ENCODE data around the gene TMEM19. TPM values are rescaled to one million over a fixed set of nuclear protein-coding genes. Genes with fewer than 3 reads are reported as not detected.

The TMEM19 gene
- polyA plus RNA-seq, 1 of the 3 experiments (the other 2 are of a cell fraction) = 12.6 TPM

DNA sequence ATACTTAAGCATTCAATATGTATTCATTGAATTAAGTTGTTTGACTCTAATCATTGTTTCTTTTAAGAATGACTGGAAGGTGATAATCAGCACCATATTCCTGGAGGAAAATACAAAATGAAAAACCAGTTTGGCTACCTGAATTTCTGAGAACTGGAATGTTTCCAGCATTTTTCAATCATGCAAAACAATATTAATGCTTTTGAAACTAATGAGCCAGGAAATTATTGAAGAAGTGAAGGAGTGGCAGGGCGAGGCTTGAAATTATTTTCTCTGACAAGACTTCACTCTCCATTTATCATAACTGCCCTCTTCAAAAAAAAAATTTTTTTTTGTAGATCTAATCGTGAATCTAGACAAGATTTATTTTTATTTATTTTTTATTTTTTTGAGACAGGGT lies 19.0 kb downstream of the TMEM19 start:
- peaks cover 12 to 25% of the 10 kb centered on the region in 2 experiments for H3K36me3 ChIP-seq (replicated peaks in 1 of 2; ENCODE audit: control insufficient read depth in 1 of 2, insufficient read depth in 2 of 2, low read length in 1 of 2)
- ChIA-PET CTCF (interaction anchor here (1.5 to 3.5 kb wide), 3 partner anchors 18 to 42 kb away, joined by 4 to 10 read pairs (median 5); partner anchors contain the start of gene TMEM19), POLR2A (no interaction called here)
- no peak for DNase-seq
- H3K4me2 ChIP-seq = no peak overlapping the region
- H3K79me2 ChIP-seq (ENCODE audit: insufficient read depth) = no peaks in the 10 kb centered on the region
- 0 out of 4 replicates have a peak, but pooled peaks cover 0 to 8% of the 10 kb centered on the region in 2 experiments for H3K4me1 ChIP-seq (ENCODE audit: control insufficient read depth in 1 of 2, insufficient read depth in 2 of 2, low read depth in 1 of 2, low read length in 1 of 2)
- H3K9me2 ChIP-seq = no peaks in the 10 kb centered on the region
- no peak overlapping the region for H3K4me3 ChIP-seq (ENCODE audit: low read depth in 2 of 2, low read length in 1 of 2)
- H3K27me3 ChIP-seq (ENCODE audit: insufficient read depth) = no peaks in the 10 kb centered on the region
- no peaks in the 10 kb centered on the region for H4K20me1 ChIP-seq (ENCODE audit: insufficient read depth)
- TF ChIP-seq, protein P1, sequence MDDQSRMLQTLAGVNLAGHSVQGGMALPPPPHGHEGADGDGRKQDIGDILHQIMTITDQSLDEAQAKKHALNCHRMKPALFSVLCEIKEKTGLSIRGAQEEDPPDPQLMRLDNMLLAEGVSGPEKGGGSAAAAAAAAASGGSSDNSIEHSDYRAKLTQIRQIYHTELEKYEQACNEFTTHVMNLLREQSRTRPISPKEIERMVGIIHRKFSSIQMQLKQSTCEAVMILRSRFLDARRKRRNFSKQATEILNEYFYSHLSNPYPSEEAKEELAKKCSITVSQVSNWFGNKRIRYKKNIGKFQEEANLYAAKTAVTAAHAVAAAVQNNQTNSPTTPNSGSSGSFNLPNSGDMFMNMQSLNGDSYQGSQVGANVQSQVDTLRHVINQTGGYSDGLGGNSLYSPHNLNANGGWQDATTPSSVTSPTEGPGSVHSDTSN (IDR thresholded peaks at IDR 0.05) = no peak
- TF ChIP-seq TEAD4 (IDR thresholded peaks at IDR 0.05; ENCODE audit: borderline replicate concordance, insufficient read depth) (no peak), MXI1 (IDR thresholded peaks at IDR 0.05; ENCODE audit: low read depth, low read length) (no peak), TCF12 (IDR thresholded peaks at IDR 0.05) (no peak), SIN3A (IDR thresholded peaks at IDR 0.05; ENCODE audit: borderline replicate concordance, low read depth, low read length) (no peak), NFIC (IDR thresholded peaks at IDR 0.05; ENCODE audit: borderline replicate concordance) (no peak), POLR2AphosphoS5 (IDR thresholded peaks at IDR 0.05; ENCODE audit: low read depth, low read length) (no peak), EP300 (IDR thresholded peaks at IDR 0.05; ENCODE audit: borderline replicate concordance in 1 of 2, low read depth in 1 of 2, low read length in 1 of 2) (no peak), JUND (IDR thresholded peaks at IDR 0.05) (no peak), RFX5 (IDR thresholded peaks at IDR 0.05; ENCODE audit: low read length) (no peak), FOSL2 (IDR thresholded peaks at IDR 0.05; ENCODE audit: borderline replicate concordance, low read depth) (no peak)
- TF ChIP-seq, protein P2, sequence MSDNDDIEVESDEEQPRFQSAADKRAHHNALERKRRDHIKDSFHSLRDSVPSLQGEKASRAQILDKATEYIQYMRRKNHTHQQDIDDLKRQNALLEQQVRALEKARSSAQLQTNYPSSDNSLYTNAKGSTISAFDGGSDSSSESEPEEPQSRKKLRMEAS (IDR thresholded peaks at IDR 0.05; ENCODE audit: low read depth) = no peak
- TF ChIP-seq, protein P3, sequence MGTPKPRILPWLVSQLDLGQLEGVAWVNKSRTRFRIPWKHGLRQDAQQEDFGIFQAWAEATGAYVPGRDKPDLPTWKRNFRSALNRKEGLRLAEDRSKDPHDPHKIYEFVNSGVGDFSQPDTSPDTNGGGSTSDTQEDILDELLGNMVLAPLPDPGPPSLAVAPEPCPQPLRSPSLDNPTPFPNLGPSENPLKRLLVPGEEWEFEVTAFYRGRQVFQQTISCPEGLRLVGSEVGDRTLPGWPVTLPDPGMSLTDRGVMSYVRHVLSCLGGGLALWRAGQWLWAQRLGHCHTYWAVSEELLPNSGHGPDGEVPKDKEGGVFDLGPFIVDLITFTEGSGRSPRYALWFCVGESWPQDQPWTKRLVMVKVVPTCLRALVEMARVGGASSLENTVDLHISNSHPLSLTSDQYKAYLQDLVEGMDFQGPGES (IDR thresholded peaks at IDR 0.05; ENCODE audit: low read depth, low read length) = no peak
- TF ChIP-seq, protein P4, sequence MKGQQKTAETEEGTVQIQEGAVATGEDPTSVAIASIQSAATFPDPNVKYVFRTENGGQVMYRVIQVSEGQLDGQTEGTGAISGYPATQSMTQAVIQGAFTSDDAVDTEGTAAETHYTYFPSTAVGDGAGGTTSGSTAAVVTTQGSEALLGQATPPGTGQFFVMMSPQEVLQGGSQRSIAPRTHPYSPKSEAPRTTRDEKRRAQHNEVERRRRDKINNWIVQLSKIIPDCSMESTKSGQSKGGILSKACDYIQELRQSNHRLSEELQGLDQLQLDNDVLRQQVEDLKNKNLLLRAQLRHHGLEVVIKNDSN (IDR thresholded peaks at IDR 0.05; ENCODE audit: borderline replicate concordance, low read depth) = no peak
- no peak overlapping the region for H3K9ac ChIP-seq
- H3F3A ChIP-seq (replicated peaks; ENCODE audit: insufficient read depth) = peaks cover 2% of the 10 kb centered on the region
- H3K27ac ChIP-seq (ENCODE audit: low read depth in 2 of 2, low read length in 1 of 2) = no peak overlapping the region
- no peak overlapping the region for H2AFZ ChIP-seq (ENCODE audit: low read depth)
- 96% methylated on average over 2 of the region's 2 CpGs for WGBS (ENCODE audit: low lambda C conversion rate)
- no peaks in the 10 kb centered on the region for H3K9me3 ChIP-seq

DNA sequence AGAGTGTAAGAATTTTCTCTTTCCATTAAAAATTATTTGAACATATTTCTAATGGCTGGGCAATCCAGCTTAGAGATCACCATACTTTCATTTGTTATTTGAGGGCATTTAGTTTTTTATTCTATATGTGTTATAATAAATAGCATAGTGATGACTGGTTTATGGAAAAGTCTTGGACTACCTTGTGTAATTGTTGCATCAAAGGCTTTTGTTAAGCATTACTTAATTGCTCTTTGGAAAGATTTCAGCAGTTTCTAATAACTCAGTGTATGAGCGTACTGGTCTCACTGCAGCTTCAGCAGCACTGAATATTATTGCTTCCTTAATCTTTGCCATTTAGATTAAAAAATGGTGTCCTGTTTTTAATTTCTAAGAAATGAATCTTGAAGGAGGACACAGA lies 22.8 kb downstream of the TMEM19 start:
- no peak for DNase-seq
- no peaks in the 10 kb centered on the region for H3K27me3 ChIP-seq (ENCODE audit: insufficient read depth)
- CTCF ChIA-PET = interaction anchor here (0.8 to 1.5 kb wide), 3 partner anchors 11 to 73 kb away, joined by 3 to 4 read pairs (median 3); no protein-coding TSS in a partner anchor
- no peak overlapping the region for H3K27ac ChIP-seq (ENCODE audit: low read depth in 2 of 2, low read length in 1 of 2)
- H4K20me1 ChIP-seq (ENCODE audit: insufficient read depth) = no peaks in the 10 kb centered on the region
- no peak overlapping the region for H3K9ac ChIP-seq
- H3K79me2 ChIP-seq (ENCODE audit: insufficient read depth) = no peaks in the 10 kb centered on the region
- no peaks in the 10 kb centered on the region for H3K9me2 ChIP-seq
- 0 out of 2 replicates have a peak, but pooled peaks cover 6% of the 10 kb centered on the region for H3K9me3 ChIP-seq
- POLR2A ChIA-PET = no interaction called here
- H3K4me3 ChIP-seq (ENCODE audit: low read depth in 2 of 2, low read length in 1 of 2) = no peak overlapping the region
- peaks cover 0 to 12% of the 10 kb centered on the region in 2 experiments for H3K36me3 ChIP-seq (replicated peaks in 1 of 2; ENCODE audit: control insufficient read depth in 1 of 2, insufficient read depth in 2 of 2, low read length in 1 of 2)
- 0 out of 4 replicates have a peak, but pooled peaks cover 0 to 8% of the 10 kb centered on the region in 2 experiments for H3K4me1 ChIP-seq (ENCODE audit: control insufficient read depth in 1 of 2, insufficient read depth in 2 of 2, low read depth in 1 of 2, low read length in 1 of 2)
- no peak overlapping the region for H3K4me2 ChIP-seq
- H3F3A ChIP-seq (replicated peaks; ENCODE audit: insufficient read depth) = peaks cover 8% of the 10 kb centered on the region
- 95% methylated on average over 1 of the region's 1 CpG for WGBS (ENCODE audit: low lambda C conversion rate)
- no peak overlapping the region for H2AFZ ChIP-seq (ENCODE audit: low read depth)
- no peak for TF ChIP-seq TEAD4 (IDR thresholded peaks at IDR 0.05; ENCODE audit: borderline replicate concordance, insufficient read depth)
- TF ChIP-seq, protein P4 (IDR thresholded peaks at IDR 0.05; ENCODE audit: borderline replicate concordance, low read depth) = no peak
- TF ChIP-seq, protein P3 (IDR thresholded peaks at IDR 0.05; ENCODE audit: low read depth, low read length) = no peak
- TF ChIP-seq, protein P2 (IDR thresholded peaks at IDR 0.05; ENCODE audit: low read depth) = no peak
- no peak for TF ChIP-seq YY1 (IDR thresholded peaks at IDR 0.05; ENCODE audit: low read depth)
- TF ChIP-seq, protein P5, sequence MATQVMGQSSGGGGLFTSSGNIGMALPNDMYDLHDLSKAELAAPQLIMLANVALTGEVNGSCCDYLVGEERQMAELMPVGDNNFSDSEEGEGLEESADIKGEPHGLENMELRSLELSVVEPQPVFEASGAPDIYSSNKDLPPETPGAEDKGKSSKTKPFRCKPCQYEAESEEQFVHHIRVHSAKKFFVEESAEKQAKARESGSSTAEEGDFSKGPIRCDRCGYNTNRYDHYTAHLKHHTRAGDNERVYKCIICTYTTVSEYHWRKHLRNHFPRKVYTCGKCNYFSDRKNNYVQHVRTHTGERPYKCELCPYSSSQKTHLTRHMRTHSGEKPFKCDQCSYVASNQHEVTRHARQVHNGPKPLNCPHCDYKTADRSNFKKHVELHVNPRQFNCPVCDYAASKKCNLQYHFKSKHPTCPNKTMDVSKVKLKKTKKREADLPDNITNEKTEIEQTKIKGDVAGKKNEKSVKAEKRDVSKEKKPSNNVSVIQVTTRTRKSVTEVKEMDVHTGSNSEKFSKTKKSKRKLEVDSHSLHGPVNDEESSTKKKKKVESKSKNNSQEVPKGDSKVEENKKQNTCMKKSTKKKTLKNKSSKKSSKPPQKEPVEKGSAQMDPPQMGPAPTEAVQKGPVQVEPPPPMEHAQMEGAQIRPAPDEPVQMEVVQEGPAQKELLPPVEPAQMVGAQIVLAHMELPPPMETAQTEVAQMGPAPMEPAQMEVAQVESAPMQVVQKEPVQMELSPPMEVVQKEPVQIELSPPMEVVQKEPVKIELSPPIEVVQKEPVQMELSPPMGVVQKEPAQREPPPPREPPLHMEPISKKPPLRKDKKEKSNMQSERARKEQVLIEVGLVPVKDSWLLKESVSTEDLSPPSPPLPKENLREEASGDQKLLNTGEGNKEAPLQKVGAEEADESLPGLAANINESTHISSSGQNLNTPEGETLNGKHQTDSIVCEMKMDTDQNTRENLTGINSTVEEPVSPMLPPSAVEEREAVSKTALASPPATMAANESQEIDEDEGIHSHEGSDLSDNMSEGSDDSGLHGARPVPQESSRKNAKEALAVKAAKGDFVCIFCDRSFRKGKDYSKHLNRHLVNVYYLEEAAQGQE (IDR thresholded peaks at IDR 0.05; ENCODE audit: low read depth, low read length) = no peak
- TF ChIP-seq EP300 (IDR thresholded peaks at IDR 0.05; ENCODE audit: borderline replicate concordance in 1 of 2, low read depth in 1 of 2, low read length in 1 of 2) = no peak
- TF ChIP-seq NRF1 (IDR thresholded peaks at IDR 0.05; ENCODE audit: low read depth, low read length) = no peak

Data from SK-N-SH (cell line).